Ectodermal cell (in vitro differentiated cells): ENCODE data around the gene ZBED2.

Experiments
- H3K27ac ChIP-seq: 2 replicates; pipeline ENCODE4 v1.7.0; 2013; ENCODE audit warnings: mild to moderate bottlenecking, low read depth, low read length; ENCODE audit not compliant: insufficient read depth, poor library complexity, severe bottlenecking
- H3K27me3 ChIP-seq: 2 replicates; pipeline ENCODE4 v1.7.0; 2013; ENCODE audit warnings: mild to moderate bottlenecking, low read length; ENCODE audit not compliant: insufficient read depth, control insufficient read depth, poor library complexity, severe bottlenecking
- H3K36me3 ChIP-seq: one replicate; pipeline ENCODE4 v1.7.0; 2013; ENCODE audit warnings: low read length; ENCODE audit not compliant: control insufficient read depth, insufficient read depth
- H3K4me1 ChIP-seq: one replicate; pipeline ENCODE4 v1.7.0; 2013; ENCODE audit warnings: low read length; ENCODE audit not compliant: control insufficient read depth, insufficient read depth
- H3K4me3 ChIP-seq: 2 replicates; pipeline ENCODE4 v1.7.0; 2013; ENCODE audit warnings: low read depth, low read length, control low read depth; ENCODE audit not compliant: insufficient read depth
- H3K9me3 ChIP-seq: 2 replicates; pipeline ENCODE4 v1.7.0; 2013; ENCODE audit warnings: mild to moderate bottlenecking, low read length, moderate library complexity; ENCODE audit not compliant: control insufficient read depth
- WGBS, 2 experiments: methylation state at CpG; one replicate each; pipeline ENCODE4 v1.1.7; 2013; ENCODE audit warnings: missing lambda C conversion rate in 2 of 2; 5-methylcytosine and 5-hydroxymethylcytosine counted together

Gene ZBED2

GRCh38 chr3:111617912-111618601 lies 22.9 kb upstream of the ZBED2 start:
- Histone ChIP-seq H3K9me3 (no peaks in the 10 kb centered on the region), H3K4me1 (no peaks in the 10 kb centered on the region), H3K27ac (no peak overlapping the region), H3K36me3 (no peaks in the 10 kb centered on the region), H3K4me3 (no peak overlapping the region), H3K27me3 (no peaks in the 10 kb centered on the region)
- 89 to 90% methylated on average over 4 of the region's 5 CpGs for WGBS, 2 experiments

GRCh38 chr3:111617406-111617805 lies 22.3 kb upstream of the ZBED2 start:
- 90 to 97% methylated on average over 3 of the region's 3 CpGs for WGBS, 2 experiments
- no peaks in the 10 kb centered on the region for H3K36me3 ChIP-seq

GRCh38 chr3:111616417-111617105 lies 21.4 kb upstream of the ZBED2 start:
- no peaks in the 10 kb centered on the region for H3K36me3 ChIP-seq
- no peaks in the 10 kb centered on the region for H3K9me3 ChIP-seq
- no peak overlapping the region for H3K27ac ChIP-seq
- no peaks in the 10 kb centered on the region for H3K27me3 ChIP-seq
- no peak overlapping the region for H3K4me3 ChIP-seq
- no peaks in the 10 kb centered on the region for H3K4me1 ChIP-seq
- WGBS, 2 experiments: 91 to 94% methylated on average over 6 of the region's 6 CpGs

More at GRCh38 chr3:111617406-111617805, 22.3 kb upstream of the ZBED2 start:
- Histone ChIP-seq H3K4me1 (no peaks in the 10 kb centered on the region), H3K9me3 (no peaks in the 10 kb centered on the region), H3K4me3 (no peak overlapping the region), H3K27ac (no peak overlapping the region), H3K27me3 (no peaks in the 10 kb centered on the region)

- Histone ChIP-seq H3K36me3 (no peaks in the 10 kb centered on the region), H3K27me3 (no peaks in the 10 kb centered on the region), H3K9me3 (no peaks in the 10 kb centered on the region), H3K4me3 (no peak overlapping the region), H3K27ac (no peak overlapping the region), H3K4me1 (no peaks in the 10 kb centered on the region)
- 89% methylated on average over 3 of the region's 3 CpGs for WGBS, 2 experiments
Measured at GRCh38 chr3:111615880-111616279, 20.7 kb upstream of the ZBED2 start.

- H3K4me3 ChIP-seq: no peak overlapping the region
- H3K4me1 ChIP-seq: no peaks in the 10 kb centered on the region
- H3K27me3 ChIP-seq: no peaks in the 10 kb centered on the region
- 92 to 95% methylated on average over 1 of the region's 1 CpG for WGBS, 2 experiments
- no peaks in the 10 kb centered on the region for H3K9me3 ChIP-seq
- no peak overlapping the region for H3K27ac ChIP-seq
- H3K36me3 ChIP-seq: no peaks in the 10 kb centered on the region
Measured at GRCh38 chr3:111613294-111613693, 18.1 kb upstream of the ZBED2 start.

GRCh38 chr3:111610612-111611054 lies 15.5 kb upstream of the ZBED2 start:
- Histone ChIP-seq H3K27me3 (no peaks in the 10 kb centered on the region), H3K4me3 (no peak overlapping the region), H3K27ac (no peak overlapping the region), H3K36me3 (no peaks in the 10 kb centered on the region), H3K9me3 (no peaks in the 10 kb centered on the region), H3K4me1 (no peaks in the 10 kb centered on the region)
- 92 to 94% methylated on average over 8 of the region's 8 CpGs for WGBS, 2 experiments

- no peaks in the 10 kb centered on the region for H3K4me1 ChIP-seq
- H3K27me3 ChIP-seq: no peaks in the 10 kb centered on the region
- no peaks in the 10 kb centered on the region for H3K36me3 ChIP-seq
- 97% methylated on average over 5 of the region's 5 CpGs for WGBS, 2 experiments
- no peak overlapping the region for H3K4me3 ChIP-seq
- no peaks in the 10 kb centered on the region for H3K9me3 ChIP-seq
- H3K27ac ChIP-seq: no peak overlapping the region
Measured at GRCh38 chr3:111610189-111610588, 15.0 kb upstream of the ZBED2 start.

- no peaks in the 10 kb centered on the region for H3K4me1 ChIP-seq
- H3K36me3 ChIP-seq: no peaks in the 10 kb centered on the region
- no peaks in the 10 kb centered on the region for H3K27me3 ChIP-seq
- 92 to 96% methylated on average over 2 of the region's 2 CpGs for WGBS, 2 experiments
- H3K9me3 ChIP-seq: no peaks in the 10 kb centered on the region
- H3K4me3 ChIP-seq: no peak overlapping the region
- no peak overlapping the region for H3K27ac ChIP-seq
Measured at GRCh38 chr3:111609700-111610099, 14.6 kb upstream of the ZBED2 start.

GRCh38 chr3:111608383-111608782 lies 13.2 kb upstream of the ZBED2 start:
- 100% methylated on average over 2 of the region's 2 CpGs for WGBS, 2 experiments
- Histone ChIP-seq H3K27me3 (no peaks in the 10 kb centered on the region), H3K4me1 (no peaks in the 10 kb centered on the region), H3K9me3 (no peaks in the 10 kb centered on the region), H3K4me3 (no peak overlapping the region), H3K27ac (no peak overlapping the region), H3K36me3 (no peaks in the 10 kb centered on the region)

GRCh38 chr3:111607240-111607920 lies 12.2 kb upstream of the ZBED2 start:
- no peaks in the 10 kb centered on the region for H3K27me3 ChIP-seq

More at GRCh38 chr3:111607240-111607920, 12.2 kb upstream of the ZBED2 start:
- 77 to 90% methylated on average over 2 to 3 of the region's 3 CpGs for WGBS, 2 experiments
- H3K9me3 ChIP-seq: no peaks in the 10 kb centered on the region
- no peak overlapping the region for H3K4me3 ChIP-seq
- no peaks in the 10 kb centered on the region for H3K4me1 ChIP-seq
- H3K27ac ChIP-seq: no peak overlapping the region
- H3K36me3 ChIP-seq: no peaks in the 10 kb centered on the region
